Measurements from ENCODE around the gene GNPTAB. TPM values are rescaled to one million over a fixed set of nuclear protein-coding genes. Genes with fewer than 3 reads are reported as not detected.

GNPTAB gene
- total and polyA plus RNA-seq, 2 of the 8 experiments (the other 6 are each of a cell fraction or from before 2014, with no cell fraction given): 21.5 to 51.3 TPM

- CTCF ChIA-PET (ENCODE audit: partially characterized antibody): interaction anchor here (0.6 to 3.4 kb wide), 14 partner anchors 8 to 102 kb away, joined by 3 to 22 read pairs (median 6); no protein-coding TSS in a partner anchor
- peaks cover 0 to 35% (median 7%) of the 10 kb centered on the region in 4 experiments; a peak in 5 of 8 replicates for H3K36me3 ChIP-seq (ENCODE audit: control insufficient read depth in 2 of 4, insufficient read depth in 4 of 4, low read length in 3 of 4)
- H3K27ac ChIP-seq (ENCODE audit: low read depth, low read length): no peak overlapping the region
- no peak overlapping the region for H3K9ac ChIP-seq (replicated peaks in 1 of 4; ENCODE audit: extremely low read depth in 1 of 4, low read depth in 3 of 4, low read length in 3 of 4)
- H2BK15ac ChIP-seq (ENCODE audit: low read length): no peak overlapping the region
- H3K18ac ChIP-seq (ENCODE audit: extremely low read depth, low read length): no peak overlapping the region
- H2BK5ac ChIP-seq (ENCODE audit: low read depth, low read length): no peak overlapping the region
- FAIRE-seq (no peak), DNase-seq (ENCODE audit: low read depth in 1 of 2, low spot score in 2 of 2) (no peak)
- H3K79me1 ChIP-seq (ENCODE audit: low read depth, low read length): peaks cover 2% of the 10 kb centered on the region; the same call in 1 of the 2 replicates
- no peak overlapping the region for H4K91ac ChIP-seq (replicated peaks; ENCODE audit: insufficient read length, low read length)
- no peak overlapping the region for H3K23ac ChIP-seq (ENCODE audit: insufficient read length)
- H2BK20ac ChIP-seq (ENCODE audit: low read length): no peak overlapping the region
- H4K20me1 ChIP-seq (replicated peaks in 1 of 2; ENCODE audit: control insufficient read depth in 1 of 2, insufficient read depth in 2 of 2, low read length in 2 of 2): no peaks in the 10 kb centered on the region
- H2BK12ac ChIP-seq (ENCODE audit: low read depth, low read length): no peak overlapping the region
- H3K9me3 ChIP-seq (ENCODE audit: insufficient read depth in 2 of 2, low read depth in 1 of 2, low read length in 1 of 2): no peaks in the 10 kb centered on the region
- H2BK120ac ChIP-seq (replicated peaks; ENCODE audit: low read depth, low read length): no peak overlapping the region
- H2AK5ac ChIP-seq (ENCODE audit: low read depth, low read length): no peak overlapping the region
- TF ChIP-seq GABPA (IDR thresholded peaks at IDR 0.05; ENCODE audit: borderline replicate concordance, insufficient read depth, low read length): no peak
- peak in 1 of 3 experiments; percentile 31; a peak in 1 of 4 replicates for TF ChIP-seq CTCF (IDR thresholded peaks at IDR 0.05; ENCODE audit: control extremely low read depth in 1 of 3, insufficient read depth in 1 of 3, low read depth in 1 of 3, low read length in 3 of 3)
- TF ChIP-seq EZH2 (IDR thresholded peaks at IDR 0.05; ENCODE audit: low read depth, low read length, severe bottlenecking): no peak
- no peak overlapping the region for H3K14ac ChIP-seq (ENCODE audit: insufficient read length)
- POLR2A ChIA-PET (ENCODE audit: partially characterized antibody): interaction anchor here (0.8 kb wide), 1 partner anchor 38 kb away, joined by 3 read pairs; the partner anchor contains the start of gene GNPTAB
- H3K23me2 ChIP-seq (ENCODE audit: low read depth, low read length): no peaks in the 10 kb centered on the region
- no peak overlapping the region for H3K56ac ChIP-seq (replicated peaks; ENCODE audit: insufficient read length, low read depth, low read length)
- H2AFZ ChIP-seq (ENCODE audit: low read length): no peak overlapping the region
- H3K4me3 ChIP-seq (ENCODE audit: extremely low read depth in 1 of 4, insufficient read depth in 2 of 4, low read depth in 3 of 4, low read length in 4 of 4): no peak overlapping the region
- H3K4ac ChIP-seq (replicated peaks; ENCODE audit: insufficient read length, low read depth, low read length): no peak overlapping the region
- no peaks in the 10 kb centered on the region for H3K79me2 ChIP-seq (ENCODE audit: control insufficient read depth in 1 of 2, insufficient read depth in 2 of 2, low read length in 2 of 2)
- no peak overlapping the region for H4K5ac ChIP-seq (ENCODE audit: insufficient read length, low read depth, low read length)
- H3K27me3 ChIP-seq (replicated peaks in 1 of 4; ENCODE audit: control insufficient read depth in 3 of 4, extremely low read depth in 1 of 4, insufficient read depth in 3 of 4, low read length in 3 of 4): no peaks in the 10 kb centered on the region
- WGBS, 2 experiments (ENCODE audit: extremely low coverage in 1 of 2, insufficient coverage in 1 of 2, insufficient read length in 1 of 2, insufficient replicate concordance in 2 of 2, low coverage in 1 of 2, low lambda C conversion rate in 2 of 2, missing lambda C conversion rate in 1 of 2): 88% methylated on average over 6 of the region's 6 CpGs; no CpG with 5 or more reads in 1 of the 2 experiments
- H3K4me1 ChIP-seq (replicated peaks in 1 of 4; ENCODE audit: control insufficient read depth in 3 of 4, insufficient read depth in 4 of 4, low read length in 3 of 4): no peaks in the 10 kb centered on the region
- no peak overlapping the region for H3K4me2 ChIP-seq (ENCODE audit: insufficient read depth in 1 of 2, low read depth in 2 of 2, low read length in 2 of 2)
- no peak overlapping the region for H4K8ac ChIP-seq (ENCODE audit: extremely low read depth, insufficient read depth, low read length)
Measured at GRCh38 chr12:101792046-101792931, 38.5 kb downstream of the GNPTAB start.
